ENCODE results near the gene PDGFRB.

The PDGFRB gene

DNA sequence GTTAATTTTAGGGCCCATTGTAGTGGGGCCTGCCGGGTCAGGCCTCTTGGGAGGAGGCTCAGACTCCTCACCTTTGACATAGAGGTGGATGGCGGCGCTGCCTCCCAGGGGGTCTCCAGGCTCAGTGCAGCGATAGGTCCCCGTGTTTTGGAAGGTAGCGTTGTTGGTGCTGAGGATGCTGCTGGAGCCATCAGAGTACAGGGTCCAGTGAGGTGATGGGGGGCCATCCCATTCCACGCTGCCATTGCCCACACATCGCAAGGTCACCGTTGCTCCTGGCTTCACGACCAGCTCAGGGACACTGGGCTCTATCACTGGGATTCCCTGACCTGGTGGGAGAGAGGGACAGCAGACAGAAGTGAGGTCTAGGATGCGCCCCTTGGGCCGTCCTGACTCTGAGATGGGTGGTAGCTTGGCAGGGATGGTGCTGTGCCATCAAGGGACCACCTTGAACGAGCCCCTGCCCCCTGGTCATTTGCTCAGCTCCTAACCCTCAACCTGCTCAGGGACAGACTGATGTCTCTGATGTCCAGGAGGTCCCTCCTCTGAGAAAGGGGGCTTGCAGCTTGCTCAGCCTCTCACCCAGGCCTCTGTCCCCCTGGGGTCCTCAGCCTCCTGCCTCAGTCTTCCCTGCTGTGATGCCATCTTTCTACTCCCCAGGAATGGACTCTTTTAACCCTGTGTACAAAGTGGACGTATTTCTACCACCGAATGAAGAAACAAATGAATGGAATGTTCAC, 74.8 kb downstream of the PDGFRB start:
- no peak for DNase-seq

DNA sequence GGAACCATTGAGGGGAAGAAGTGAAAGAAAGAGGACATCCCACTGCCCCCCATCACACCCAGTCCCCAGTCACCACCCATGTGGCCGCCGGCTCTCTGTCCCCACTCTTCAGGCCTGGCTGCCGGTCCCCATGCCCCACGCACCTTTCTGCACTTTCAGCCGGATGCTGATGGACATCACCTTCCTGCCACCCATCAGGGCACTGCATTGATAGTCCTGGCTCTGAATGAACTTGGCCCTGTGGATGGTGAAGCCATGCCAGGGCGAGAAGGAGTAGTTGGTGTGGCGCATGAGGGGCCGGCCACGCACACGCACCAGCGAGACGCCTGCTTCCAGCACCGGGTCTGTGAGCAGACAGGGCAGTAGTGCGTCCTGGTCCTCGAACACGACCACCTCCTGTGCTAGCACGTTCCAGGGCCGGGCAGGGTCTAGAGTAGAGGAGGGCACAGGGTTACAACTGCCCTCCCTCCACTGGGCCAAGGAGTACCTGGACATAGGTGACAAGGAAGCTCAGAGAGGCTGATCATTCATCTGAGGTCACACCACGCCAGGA, 75.7 kb downstream of the PDGFRB start:
- DNase-seq, result no peak

DNA sequence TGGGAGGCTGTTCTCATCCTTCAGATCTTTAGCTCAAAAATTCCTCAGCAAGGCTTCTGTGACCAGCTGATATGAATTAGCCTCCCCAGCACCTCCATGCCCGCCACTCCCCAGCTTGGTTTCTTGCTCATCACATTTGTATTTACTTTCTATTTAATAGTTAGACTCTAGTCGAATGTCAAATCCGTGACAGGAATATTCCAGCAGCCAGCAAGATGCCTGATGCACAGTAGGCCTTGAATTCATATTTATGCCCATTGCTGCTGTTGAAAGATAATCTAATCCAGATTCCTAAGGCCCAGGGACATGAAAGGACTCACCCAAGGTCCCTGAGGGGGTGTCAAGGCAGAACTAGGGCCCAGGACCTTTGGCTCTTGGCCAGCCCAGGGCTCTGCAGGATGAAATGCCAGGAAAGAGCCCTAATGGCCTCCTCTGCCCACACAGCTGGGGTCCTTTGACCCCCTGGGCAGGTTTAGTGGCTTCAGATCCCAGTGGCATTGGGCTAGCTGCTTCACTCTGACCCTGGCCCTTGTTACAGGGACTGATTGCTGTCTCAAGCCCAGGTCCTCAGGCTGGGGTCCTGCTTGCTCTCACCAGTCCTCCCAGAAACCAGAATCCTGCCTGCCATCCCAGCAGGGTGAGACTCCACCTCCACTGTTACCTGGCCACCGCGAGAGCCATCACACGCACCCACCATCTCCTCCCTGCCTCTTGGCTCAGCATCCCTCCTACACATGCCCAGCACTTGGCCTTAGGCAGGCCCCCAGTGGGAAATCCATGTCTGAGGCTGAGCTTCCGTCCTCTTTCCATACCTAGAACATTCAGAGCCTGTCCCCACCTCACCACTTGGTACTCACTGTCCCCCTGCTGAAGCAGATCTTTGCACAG, 76.6 kb downstream of the PDGFRB start:
- no peak for DNase-seq

DNA sequence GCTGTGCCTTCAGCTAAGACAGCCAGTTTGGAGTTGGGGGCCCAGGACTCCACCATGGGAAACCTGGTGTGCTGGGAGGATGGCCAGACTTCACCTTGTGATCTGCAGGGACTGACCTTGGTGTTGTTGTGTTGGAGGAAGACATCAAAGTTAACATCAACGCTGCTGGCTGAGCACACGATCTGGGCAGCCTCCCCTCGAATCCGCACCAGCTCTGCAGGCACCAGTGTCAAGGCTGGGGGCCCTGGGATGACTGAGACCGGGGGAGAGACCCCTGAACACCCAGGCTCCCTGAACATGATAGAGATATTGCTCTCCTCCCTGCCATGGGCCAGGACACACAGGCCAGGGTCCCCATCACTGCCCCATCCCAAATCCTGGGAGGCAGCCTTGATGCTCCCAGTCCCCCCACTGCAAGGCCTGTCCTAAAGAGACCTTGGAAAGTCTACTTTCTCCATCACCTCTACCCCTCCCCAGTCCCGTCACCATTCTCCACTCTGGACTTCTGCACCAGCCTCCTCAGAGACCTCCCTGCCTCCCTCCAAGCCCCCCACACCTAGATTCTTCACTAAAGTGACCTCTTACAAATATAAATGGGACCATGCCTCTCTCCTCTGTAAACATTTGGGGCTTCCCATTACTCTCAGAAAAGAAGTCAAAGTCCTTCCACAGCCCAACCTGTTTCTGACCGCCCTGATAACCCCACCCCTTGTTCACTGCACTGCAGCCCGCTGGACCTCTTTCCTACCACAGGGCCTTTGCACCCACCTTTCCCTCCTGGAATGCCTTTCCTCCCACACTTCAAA, 77.4 kb downstream of the PDGFRB start:
- DNase-seq, result no peak

DNA sequence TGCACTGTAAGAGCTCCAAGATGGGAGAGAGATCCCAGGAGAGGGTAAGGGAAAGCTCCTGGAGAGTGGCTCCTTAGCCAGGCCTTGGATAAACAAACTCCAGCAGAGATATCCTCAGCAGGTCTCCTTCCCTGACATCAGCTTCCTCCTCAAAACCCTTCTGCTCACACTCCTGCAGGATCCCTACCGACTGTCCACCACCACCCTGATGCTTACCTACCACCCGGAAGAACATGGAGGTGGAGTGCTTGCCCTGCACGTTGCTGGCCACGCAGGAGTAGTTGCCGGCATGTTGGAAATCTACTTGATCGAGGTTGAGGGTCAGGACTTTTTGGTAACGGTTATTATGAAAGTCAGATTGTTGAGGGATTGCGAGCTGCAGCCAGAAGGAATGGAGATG, 78.6 kb downstream of the PDGFRB start:
- DNase-seq, result no peak

DNA sequence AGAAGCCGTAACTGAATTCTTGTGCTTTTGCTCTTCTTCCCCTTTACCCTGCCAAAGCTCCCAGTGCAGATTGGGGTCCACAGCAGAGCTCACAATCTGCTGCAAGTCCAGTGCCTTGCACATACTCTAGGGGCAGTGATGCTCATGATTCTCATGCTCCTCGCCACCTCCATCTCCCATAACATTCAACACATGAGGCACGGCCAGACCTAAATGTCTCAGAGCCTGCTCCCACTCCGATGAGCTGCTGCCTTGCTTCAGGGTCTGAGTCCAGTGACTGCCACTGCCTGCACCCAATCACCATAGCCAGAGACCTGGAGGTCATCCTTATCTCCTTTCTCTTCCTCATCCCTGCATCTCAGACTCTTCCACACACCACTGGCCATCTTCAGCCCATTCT, 79.8 kb downstream of the PDGFRB start:
- no peak for DNase-seq

DNA sequence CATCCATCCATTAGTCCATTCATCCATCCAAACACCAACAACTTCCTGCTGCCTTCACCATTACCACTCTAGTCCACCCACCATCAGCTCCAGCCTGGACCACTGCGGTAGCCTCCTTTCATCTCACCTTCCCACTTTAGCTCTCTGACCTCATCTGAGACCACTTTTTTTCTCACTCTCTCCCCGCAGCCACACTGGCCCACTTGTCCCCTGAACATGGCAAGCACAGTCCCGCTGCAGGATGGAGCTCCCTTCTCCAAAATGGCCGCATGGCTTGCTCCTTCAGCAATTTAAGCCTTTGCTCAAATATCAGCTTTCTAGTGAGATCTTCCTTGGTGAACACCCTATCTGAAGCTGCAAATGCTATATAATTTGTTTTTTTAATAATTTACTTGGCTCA, 80.4 kb downstream of the PDGFRB start:
- no peak for DNase-seq

DNA sequence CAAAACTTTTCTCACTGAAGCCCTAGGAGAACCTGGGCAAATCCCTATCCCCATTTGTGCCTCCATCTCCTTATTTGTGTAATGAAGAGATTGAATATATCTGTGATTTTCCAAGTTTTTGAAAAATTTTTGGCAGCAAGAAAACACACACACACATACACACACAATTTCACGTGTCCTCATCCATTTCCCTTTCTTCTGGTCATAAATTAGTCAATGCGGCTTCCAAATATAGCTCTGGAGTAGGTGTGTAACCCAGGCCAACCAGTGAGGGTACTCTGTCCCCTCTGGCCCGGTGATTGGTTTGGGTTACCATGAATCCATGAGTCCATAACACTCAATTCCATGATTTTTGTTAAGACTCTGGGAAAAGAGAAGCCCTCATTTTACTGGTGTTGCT, 82.0 kb downstream of the PDGFRB start:
- DNase-seq, result no peak

DNA sequence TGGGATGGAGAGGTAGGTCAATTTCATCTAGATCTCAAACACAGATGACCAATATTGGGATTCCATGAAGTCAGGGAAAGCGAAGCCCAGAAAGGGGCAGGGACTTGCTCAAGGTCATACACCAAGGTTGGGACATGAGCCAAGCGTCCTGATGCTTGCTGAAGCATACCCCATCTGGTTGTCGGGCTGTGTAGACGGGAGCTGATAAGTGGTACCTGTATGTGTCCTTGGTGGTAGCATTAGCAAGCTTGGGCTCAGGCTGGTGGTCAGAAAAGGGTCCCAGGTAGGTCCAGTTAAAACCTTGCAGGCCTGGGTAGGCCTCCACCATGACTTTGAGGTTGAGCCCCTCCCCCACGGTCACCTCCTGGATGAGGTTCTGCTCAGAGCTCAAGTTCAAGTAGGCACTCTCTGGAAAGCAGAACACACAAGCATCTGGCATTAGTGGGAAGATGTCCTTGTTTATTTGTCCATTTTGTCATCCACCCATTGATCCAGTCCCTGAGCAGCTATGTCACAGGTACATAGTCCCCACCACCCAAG, 82.5 kb downstream of the PDGFRB start:
- DNase-seq, result no peak

DNA sequence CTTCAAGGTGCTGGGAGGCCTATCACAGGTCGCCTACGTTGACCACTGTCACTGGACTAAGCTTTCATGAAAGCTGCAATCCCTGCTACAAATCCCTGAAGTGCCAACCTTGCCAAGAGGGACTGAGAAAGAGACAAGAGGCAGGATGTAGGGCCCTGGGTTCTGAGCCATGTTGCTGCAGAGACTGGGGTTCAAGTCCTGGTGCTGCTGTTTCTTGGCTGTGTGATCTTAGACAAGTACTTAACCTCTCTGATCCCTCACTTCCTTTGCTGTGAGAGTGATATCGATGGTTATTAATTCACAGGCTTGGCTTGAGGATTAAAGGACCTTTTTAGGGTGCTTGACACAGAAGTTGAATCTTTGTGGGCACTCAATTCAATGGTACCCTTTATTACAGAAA, 84.8 kb downstream of the PDGFRB start:
- DNase-seq, result no peak

DNA sequence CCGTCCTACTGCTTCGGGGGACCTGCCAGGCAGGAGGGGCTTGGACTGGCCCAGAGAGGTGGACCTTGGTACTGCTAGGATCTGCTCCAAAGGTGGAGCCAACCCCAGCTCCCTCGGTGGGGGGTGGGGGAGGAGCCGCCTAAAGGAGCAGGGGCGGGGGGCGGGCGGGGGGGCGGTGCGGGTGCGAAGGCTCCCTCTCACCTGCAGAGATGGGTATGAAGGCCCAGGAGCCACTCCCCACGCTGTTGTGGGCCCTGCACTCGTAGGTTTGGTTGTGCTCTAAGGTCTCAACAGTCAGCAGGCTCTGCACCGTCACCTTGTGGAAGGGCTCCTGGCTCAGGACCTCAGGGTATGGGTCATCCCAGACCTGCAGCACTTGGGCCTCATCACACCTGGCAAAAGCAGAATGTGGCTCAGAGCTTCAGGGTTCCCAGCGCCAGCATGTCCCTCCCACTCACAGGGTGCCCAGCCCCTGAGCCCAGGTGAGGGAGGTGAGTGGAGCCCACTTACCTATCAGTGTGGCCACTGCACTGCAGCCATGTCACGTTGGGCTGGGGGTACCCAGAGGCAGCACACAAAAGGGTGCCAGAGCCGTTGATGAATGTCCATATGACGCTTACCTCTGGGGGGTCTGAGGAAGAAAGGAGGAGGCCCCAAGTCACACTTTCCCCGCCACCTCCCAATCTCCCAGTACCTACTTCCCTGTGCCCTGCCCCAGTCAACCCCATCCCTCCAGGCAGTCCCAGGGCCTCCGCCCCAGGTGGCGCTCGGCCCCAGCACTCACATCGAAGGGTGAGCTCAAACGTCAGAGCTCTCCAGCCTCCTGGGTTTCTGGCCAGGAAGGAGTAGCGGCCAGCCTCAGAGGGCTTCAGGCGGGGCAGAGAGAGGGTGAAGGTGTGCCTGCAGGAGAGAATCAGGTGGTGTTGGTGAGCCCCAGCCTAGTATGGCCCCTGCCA, 85.7 kb downstream of the PDGFRB start:
- no peak for DNase-seq

DNA sequence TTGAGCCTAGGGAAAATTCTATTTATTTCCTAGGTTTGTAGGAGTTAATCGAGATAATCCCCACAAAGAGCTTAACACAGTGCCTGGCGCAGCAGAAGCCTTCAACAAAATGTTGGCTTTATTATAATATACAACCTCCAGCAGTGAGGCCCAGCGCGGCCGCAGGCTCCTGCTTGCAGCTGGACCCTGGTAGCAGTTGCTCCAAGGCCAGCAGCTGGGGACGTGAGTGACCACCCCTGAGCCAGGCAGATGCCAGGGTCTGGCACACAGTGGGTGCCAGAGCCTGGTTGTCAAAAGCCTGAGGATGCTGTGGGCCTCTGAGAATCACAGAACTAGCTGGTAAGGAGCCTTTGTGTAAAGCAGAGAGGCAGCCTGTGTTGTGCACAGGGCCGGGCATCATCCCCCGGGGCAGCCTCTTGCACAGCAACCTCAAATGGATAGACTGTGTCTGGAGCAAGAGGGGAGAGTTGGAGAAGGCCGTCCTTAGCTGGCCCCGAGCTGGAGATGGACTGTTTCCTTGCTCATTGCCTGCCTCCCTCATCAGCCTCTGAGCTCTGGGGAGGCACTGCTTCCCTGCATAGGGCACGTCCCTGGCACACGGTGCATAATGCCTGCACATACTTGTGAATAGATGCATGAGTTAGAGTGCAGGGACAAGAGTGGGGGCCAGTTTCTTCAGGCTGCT, 86.5 kb downstream of the PDGFRB start:
- no peak for DNase-seq

DNA sequence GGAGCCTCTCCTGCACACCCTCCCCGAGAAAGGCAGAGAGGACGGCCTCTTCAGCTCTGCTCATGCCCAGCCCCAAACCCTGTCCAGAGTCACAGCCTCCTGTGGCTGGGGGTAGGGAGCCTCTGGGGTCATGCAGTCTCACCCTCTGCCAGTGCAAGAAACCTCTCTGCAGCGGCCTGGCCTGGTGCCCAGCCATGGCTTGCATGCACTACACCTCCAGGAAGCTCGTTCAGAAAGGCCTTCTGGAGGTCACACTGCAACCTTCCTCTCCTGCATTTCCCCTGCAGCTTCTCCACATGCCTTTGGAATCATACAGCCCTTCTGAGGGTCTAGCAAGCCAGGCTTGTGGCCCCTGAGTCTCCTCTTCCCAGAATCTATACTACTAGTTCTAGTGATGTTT, 87.2 kb downstream of the PDGFRB start:
- no peak for DNase-seq

DNA sequence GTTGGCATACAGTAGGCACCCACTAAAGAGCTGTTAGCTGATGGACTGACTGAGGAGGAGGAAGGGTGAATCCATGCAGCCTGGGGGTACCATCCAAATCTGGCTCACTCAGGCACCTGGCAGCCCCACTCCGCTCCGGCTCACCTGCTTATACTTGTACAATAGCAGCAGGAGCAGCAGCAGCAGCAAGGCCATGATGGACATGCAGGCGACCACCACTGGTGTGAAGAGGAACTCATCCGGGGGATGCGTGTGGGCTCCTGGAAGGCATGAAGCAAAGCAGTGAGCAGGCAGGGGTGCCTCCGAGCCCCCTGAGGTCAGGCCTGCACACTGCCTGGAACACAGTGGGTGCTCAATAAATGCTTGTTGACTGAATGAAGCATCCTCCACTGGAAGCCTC, 87.6 kb downstream of the PDGFRB start:
- no peak for DNase-seq

DNA sequence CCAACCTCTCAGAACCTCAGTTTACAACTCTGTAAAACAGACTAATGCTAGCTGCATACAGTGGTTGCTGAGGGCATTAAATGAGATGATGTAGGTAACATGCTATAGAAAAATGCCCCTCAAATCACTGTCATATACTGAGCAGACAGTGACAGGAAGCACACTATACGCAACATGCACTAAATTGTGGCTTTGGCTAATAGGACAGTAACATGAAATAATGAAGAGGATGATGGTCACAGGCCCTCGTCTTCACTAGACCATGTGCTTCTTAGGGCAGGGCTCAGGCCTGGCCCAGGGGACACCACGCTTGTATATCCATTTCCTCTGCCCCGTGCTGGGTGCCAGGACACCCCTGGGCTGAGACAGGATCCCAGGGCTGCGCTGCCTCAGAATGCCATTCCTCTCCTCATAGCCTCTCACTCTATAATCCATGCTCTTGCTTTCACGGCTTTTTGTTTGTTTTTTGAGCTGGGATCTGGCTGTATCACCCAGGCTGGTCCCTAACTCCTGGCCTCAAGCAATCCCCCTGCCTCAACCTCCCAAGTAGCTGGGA, 88.2 kb downstream of the PDGFRB start:
- no peak for DNase-seq

DNA sequence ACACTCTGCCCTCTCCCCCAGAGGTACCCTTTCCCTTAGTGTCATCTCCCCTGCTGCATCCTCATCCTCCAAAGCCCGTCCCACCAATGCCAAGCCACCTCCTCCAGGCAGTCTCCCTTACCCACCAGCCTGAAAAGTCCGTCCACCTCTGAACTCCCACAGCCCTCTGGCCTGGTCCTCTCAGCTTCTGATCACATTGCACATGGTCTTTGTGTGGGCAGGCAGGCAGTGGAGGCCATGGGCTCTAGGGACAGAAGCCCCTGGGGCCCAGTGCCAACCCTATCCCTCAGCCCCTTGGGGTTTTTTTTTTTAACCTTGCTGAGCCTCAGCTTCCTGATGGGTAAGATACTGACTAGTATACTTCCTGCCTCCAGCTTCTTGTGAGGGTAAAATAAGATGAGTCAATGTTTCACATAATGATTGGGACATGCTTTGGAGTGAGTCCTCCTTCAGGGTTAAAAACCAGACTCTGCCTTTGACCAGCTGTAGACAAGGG, 88.7 kb downstream of the PDGFRB start:
- peak; percentile 73 to 74 for DNase-seq

DNA sequence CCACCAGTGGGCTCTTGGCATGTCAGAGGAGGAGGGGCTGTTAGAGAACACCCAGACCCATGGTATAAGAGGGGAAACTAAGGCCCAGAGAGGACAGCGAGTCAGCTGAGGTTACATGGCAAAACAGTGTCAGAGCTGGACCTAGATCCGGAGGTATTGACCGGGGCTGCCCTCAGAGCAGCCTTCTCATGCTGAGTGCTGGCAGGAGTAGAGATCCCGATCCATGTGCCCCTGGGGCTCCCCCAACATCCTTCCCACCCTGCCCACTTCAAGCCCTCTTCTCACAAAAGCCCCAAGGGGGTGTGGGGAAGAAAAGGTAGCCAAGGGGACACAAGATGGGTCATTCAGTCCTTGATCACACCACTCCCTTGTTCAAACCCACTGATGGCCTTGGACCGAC, 89.2 kb downstream of the PDGFRB start:
- DNase-seq, result no peak

DNA sequence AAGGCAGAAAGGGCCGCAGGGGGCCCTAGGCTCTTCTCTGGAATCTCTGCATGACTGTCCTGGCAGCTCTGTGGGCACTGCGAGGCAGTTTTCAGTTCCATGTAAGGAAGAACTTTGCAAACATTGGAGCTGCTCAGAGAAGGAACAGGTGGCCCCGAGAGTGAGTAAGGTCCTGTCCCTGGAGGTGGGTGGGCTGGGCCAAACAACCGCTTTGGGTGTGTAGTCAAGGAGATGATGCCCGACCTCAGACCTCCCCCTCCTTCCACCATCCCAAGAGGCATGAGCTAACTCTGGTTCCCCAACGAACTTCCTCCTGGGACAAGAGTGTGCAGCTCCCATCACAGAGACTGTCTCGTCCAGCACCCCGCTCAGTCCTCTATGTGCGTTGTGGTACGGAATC, 89.8 kb downstream of the PDGFRB start:
- peak; percentile 76 to 90 for DNase-seq

DNA sequence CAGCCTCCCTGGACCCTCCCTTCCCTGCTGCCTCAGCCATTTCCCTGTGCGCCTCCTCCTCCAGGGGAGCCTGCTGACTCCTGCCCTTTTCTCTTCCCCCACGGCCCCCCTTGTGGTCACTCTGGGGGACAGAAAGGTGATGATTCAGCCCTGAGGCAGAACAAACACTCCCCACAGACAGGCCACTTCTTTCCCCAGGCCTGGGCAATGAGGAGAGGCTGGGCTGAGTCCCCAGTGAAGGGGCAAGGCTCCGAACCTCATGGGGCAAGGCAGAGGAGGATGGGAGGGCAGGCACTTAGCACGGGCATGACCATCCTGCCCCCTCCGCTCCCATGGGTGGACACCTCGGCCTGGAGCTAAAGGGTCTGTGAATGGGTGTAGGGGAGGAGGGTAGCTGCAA, 90.3 kb downstream of the PDGFRB start:
- peak in 1 of 2 donors; percentile 23 for DNase-seq

DNA sequence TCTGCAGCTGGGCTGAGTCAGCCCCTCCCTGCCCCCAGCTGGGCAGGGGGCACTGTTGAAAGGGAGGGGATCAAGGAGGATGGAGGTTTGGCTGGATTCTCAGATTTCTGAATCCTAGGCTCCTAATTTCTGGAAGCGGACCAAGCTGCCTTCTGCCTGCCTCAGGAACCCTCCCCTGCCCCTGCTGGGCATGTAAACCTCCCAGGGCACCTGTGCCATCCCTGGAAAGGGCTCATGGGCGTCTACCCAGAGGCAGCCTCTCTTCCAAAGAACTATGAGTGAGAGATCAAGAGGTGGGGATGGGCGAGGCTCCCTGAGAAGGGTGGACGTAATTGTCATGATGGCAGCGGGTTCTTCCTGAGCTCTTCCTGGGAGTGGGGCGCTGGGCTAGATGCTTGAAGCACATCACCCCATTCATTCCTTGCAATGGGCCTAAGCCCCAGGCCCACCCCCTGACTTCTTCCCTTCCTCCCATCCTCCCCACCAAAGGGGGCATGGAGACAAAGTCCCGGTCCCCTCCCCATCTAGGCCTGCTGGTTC, 90.9 kb downstream of the PDGFRB start:
- DNase-seq, result no peak
